AG08396 (cell line): ENCODE measurements around the gene SDR42E2.
A peak's percentile ranks its signal among the peaks of the same experiment; 100 is the strongest.
"Not testable (repeated sequence)": the region's sequence is repeated elsewhere in the genome, so short reads cannot be mapped to it uniquely, and the experiment has no call there.

ENCODE experiments used
- DNase-seq: peaks from one replicate; pipeline ENCODE4 v3.0.0; 2012; ENCODE audit warnings: low spot score, mixed read lengths

SDR42E2 gene

DNA sequence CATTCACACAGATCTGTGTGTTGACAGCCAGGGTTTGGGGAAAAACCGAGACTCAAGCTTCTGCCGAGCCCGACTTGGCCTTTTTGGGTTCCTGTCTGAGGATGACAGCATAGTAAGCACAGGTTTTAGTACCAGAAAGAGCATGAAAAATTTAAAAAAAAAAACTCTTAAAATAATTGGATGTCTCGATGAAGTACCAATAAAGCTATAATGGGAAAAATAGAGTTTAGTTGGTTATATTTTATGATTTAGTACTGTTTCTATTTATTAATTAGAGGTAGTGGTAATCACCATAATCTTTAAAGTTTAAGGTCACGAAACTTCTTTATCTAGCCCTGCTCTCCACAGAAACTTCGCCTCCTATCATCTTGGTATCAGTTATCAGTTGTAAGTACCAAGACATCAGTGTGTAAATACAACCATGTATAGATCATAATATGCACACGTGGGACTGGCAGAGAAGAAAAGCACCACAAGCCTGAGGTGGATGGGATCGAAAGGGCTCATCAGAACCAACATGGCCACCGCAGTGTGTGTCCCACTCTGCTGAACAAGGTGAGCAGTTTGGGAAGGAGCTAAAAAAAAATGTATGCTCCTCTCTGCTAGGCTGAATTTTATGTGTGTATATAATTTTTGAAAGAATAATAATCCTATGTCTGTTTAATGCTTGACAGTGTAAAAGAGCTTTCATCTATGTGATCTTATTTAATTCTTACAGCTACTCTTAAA lies 29.4 kb downstream of the SDR42E2 start:
- DNase-seq: no peak

DNA sequence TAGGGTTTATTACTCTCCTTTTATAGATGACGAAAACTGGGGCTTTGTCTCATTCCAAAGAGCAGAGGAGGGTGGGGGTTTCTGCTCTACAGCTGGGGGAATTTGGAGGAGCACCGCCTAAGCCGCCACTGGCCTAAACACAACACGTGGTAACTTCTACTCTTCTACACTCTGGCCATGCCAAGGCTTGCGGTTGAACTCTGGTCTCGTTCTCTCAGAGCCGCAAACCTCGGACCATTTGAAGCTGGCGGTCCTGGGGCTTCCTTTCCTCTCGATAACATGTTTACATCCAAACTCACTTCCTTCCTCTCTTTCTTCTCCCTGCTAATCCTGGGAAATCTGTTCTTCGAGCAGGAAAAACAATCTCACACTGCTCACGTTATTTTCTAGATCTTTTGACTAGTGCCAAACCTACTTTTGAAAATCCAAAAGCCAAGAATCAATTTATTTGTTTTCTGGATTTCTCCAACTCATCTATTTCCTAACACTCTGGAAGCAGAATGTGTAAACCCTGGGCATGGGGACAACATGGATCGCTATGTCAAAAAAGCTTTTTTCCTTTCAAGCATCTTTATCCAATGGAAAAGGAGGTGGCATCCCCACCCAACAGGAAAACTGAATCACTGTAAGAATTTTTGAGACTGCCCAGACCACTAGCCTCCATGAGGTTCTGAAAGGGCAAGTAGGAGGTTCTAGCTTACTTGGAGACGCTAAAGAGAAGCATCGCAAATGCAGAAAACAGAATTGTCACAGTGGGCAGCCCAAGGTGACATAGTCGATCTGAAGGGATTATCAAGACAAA lies 30.2 kb downstream of the SDR42E2 start:
- DNase-seq: peak; percentile 75

DNA sequence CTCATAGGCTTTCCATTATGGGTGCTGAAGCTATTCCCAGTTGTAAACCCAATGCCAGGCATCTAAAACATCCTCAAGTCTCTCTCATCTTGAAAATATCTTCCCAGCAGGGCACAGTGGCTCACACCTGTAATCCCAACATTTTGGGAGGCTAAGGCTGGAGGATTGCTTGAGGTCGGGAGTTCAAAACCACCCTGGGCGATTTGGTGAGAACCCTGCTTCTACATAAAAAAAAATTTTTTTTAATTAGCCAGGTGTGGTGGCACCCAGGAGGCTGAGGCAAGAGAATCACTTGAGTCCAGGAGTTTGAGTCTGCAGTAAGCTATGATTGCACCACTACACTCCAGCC lies 30.7 kb downstream of the SDR42E2 start:
- no peak for DNase-seq

DNA sequence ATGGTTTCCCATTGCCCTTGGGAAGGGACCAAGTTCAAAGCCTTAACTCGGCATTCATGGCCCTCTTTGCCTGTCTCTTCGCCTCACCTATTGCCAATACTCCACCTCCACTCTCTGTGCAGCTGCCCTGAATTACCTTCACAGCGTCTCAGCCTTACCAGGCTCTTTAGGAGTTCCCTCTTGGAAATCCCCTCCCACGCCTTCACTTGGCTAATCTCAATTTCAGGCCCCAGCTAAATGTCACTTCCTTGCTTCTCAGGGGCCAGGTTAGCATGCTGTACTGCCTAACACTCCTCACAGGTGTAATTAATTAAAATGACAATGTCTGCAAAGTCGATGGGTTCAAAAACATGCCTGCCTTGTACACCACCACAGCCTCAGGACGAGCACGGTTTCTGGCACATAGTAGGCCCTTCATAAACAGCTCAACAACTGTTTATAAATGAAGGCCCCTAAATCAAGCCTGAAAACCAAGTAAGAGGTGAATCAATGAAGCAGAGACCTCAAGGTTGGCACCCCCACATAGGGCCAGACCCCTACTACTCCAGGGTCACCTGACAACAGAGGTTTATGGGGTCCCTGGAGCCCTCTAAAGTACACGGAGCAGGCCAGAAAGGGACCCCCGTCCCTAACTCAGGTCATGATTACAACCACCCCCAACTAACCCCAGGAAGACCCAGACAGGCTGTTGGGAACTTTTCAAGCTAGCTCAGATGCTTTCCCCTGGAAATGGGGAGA lies 32.6 kb downstream of the SDR42E2 start:
- DNase-seq: no peak

DNA sequence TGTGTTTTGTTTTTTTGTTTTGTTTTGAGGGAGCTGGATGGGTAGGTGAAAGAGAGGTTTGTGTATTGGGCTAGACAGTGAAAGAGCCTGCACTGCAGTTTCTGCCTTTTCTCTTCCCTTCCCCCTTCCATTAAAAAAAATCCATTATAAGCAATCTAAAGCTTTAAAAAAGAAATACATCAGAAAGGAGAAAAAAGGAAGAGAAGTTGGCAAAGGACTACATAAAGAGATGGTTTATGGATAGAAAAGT lies 33.1 kb downstream of the SDR42E2 start:
- DNase-seq: no peak

DNA sequence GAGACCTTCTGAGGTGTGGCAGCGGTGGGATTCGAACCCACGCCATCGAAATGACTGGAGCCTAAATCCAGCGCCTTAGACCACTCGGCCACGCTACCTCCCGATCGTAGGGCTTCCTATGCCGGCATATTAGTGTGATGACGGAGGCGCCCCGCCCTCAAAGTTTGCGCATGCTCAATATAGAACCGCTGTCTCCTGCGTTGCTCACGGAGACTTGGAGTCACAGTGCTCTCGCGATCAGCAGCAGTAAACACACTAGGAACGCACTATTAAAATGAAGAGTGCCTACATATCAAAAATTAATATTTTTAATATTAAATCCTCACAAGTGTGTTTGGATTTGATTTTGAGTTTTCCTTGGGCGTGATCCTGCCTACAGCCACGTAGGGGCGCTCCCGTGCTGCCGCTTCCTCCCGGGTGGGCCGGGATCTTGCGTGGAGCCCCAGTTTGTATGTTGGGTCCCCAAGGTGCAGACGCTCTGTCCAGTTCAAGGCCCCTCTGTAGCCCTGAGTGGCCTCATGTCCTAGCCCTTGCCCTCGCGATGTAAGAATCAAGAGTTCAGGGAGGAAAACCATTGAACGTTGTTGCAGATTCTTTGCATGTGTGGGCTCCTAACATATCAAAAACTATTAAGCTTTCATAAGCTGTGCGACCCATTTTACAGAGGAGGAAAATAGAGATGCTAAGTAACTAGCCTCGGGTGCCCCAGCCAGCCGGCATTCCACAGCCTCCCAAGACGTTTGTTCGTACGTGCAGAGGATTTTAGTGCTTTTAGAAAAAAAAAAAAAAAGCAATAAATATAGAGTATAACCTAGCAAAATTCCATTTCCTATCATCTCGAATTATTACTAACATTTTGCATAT lies 33.6 kb downstream of the SDR42E2 start:
- peak; percentile 78 for DNase-seq

DNA sequence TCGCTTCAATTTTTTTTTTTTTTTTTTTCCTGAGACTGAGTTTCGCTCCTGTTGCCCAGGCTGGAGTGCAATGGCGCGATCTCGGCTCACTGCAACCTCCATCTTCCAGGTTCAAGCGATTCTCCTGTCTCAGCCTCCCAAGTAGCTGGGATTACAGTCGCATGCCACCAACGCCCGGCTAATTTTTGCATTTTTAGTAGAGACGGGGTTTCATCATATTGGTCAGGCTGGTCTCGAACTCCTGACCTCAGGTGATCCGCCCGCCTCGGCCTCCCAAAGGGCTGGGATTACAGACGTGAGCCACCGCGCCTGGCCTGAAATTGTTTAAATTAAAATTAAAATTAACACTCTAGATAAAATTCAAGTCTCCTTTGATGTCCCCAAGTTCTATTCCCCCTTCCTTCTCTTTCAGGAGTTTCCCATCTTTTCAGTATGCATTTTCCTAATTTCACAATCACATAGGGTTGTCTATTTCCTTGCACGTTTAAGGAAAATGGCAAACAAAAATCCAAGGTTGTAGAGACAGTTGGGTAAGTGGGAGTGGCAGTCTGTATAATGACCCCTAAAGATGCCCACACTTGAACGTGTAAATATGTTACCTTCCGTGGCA lies 34.4 kb downstream of the SDR42E2 start:
- DNase-seq: not testable (repeated sequence)

DNA sequence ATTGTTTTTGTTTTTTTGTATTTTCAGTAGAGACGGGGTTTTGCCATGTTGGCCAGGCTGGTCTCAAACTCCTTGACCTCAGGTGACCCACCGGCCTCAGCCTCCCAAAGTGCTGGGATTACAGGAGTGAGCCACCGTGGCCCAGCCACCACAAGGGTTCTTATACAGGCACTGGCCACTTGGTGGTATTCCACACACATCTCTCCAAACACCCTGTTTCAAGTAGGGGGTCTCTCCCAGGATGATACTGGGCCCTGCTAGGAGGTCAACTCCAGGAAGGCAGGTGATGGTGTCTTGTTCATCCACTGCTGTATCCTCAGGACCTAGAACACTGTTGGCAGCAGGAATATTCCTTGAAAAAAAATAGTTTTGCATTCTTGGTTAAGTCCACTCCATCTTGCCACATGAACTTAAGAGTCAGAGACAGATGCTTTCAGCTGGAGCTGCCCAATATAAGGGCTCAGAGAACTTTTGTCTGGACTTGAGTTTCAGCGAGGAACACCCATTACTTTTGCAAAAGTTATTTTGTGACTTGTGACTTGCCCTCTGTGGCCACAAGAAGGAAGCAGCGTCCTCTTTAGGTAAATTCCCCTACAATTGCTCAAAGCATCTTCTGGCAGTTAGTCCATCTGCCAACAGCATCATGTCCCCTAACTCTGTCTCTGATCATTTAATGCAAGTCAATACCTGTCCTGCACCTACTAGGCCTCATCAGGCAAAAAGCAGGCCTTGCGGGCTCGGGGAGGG lies 36.4 kb downstream of the SDR42E2 start:
- DNase-seq: no peak

DNA sequence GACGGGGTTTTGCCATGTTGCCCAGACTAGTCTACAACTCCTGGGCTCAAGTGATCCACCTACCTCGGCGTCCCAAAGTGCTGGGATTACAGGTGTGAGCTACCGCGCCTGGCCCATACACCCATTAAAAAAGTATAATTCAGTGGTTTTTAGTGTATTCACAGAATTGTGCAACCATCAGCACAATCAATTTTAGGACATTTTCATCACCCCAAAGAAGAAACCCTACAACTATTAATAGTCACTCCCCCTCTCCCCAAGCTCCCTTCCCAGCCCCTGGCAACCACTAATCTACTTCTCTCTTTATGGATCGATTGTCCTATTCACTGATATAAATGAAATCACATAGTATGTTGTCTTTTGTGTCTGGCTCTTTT lies 39.9 kb downstream of the SDR42E2 start:
- no peak for DNase-seq

DNA sequence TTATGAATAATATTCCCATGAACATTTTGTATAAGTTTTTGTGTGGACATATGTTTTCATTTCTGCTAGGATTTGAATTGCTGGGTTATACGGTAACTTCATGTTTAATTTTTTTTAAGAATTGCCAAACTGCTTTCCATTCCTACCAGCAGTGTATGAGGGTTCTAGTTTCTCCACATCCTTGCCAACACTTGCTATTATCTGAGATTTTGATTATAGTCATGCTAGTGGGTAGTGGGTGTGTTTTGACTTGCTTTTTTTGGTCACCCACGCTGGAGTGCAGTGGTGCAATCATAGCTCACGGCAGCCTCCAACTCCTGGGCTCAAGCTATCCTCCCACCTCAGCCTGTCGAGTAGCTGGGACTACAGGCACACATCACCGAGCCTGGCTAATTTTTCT lies 40.8 kb downstream of the SDR42E2 start:
- no peak for DNase-seq

DNA sequence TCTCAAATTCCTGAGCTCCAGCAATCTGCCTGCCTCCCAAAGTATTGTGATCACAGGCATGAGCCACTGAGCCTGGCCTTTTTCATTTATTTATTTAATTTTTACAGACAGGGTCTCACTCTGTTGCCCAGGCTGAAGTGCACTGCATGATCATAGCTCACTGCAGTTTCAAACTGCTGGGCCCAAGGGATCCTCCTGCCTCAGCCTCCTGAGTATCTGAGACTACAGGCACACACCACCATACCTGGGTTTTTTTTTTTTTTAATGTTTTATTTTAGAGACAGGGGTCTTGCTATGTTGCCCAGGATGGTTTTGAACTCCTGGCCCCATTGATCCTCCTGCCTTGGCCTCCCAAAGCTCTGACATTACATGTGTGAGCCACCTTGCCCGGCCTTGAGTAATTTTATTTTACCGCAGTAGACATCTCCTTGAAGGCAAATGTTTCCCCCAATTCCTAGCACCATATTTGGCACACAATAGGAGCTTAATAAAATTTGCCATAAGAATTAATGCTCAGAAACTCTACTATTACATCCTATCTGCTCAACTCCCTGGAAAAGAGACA lies 41.9 kb downstream of the SDR42E2 start:
- DNase-seq: no peak

DNA sequence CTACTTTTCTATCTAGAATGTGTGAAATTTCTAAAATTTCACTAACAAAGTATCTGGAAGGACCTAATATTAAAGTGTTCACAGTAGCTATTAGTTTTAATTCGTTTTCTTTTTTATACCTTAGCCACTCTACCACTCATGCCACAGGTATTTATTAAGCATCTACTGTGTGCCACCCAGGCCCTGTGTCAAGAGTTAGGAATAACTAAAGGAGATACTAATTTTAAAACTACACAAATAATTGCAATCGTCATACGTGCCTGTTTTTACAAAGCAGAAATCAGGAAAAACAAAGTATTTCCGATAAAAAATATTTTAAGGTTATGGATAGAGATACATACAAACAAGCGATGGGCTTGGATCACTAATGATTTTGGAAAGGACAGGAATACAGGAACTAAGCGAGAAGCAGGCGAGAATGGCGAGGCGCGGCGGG lies 43.3 kb downstream of the SDR42E2 start:
- no peak for DNase-seq

DNA sequence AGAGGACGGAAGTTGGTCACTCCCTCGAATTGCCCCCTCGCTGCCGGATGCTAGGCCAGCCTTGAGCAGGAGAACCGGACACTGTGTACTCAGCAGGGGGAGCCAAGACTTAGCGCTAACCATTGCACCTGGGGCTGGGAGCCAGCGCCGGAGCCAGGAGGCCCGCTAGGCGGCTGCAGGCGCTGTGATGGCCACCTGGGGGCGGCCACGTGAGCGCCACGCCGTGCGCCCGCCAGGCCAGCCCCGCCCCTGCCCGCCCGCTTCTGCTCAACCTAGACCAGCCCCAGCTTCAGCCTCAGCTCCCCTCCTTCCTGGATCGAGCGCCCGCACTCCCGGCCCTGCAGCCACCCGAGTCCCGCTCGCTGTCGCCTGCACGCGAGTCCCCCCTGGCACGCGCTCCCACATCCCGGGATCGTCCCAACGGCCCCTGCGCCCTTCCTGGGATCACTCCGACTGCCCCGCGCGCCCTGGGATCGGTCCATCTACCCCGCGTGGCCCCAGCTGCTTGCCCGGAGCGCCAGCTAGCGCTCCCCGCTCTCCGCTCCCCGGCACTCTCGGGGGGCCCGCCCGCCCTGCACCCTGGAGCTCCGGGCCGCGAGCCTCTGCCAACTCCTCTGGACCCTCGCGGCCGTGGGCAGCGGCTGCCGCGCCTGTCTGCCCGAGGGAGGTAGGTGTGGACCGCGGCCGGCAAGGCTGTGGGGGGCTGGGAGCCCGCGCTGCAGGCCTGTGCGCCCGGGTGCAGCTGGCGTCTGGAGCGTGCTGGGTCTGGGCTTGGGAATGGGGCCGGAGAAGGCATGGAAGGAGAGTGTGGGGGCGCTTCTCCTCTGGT lies 43.9 kb downstream of the SDR42E2 start, which contains the start of gene EEF2K:
TSS of gene EEF2K (plus strand) at position 266 of the 829 bp plus-strand sequence. CDS start 19,452 bp downstream, outside the sequence.
- peak; percentile 96 for DNase-seq

DNA sequence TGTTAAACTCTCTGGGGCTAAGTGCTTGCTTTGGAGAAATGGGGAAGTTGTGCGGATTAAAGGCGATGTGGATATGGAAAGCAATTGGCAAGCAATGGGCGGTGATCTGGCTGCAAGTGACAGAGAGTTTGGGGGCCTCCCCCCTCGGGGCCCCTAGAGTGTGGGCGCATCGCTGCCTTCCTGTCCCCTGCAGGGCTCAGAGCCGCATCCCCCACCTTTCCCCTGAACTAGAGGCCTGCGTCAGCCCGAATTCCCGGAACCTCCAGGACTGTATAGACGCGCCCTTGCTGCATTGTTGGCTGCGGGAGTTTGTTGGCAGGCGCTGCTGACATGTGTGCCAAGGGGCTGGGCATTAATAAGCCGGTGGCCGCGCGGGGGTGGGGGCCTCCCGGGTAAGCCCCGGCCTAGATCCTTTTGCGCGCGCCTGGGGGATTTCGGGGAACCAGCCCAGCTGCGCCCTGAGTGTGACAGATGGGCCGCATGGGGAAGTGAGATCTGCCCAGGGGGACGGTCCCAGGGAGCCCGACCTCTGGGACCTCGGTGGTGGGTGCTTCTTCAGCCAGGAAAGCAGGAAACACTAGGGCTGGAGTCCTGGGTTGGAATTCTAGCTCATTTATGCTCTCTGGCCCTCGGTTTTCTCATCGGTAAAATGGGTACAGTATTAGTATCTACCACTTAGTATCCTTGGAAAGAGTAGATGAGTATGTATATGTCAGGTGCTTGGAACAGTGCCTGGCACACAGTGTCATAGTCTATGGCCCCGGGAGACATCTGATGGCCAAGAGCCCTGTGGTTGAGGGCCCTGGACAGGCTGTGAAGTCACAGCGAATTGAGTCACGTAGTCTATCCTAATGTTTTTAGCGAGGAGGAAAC lies 44.8 kb downstream of the SDR42E2 start:
- DNase-seq: peak; percentile 65

DNA sequence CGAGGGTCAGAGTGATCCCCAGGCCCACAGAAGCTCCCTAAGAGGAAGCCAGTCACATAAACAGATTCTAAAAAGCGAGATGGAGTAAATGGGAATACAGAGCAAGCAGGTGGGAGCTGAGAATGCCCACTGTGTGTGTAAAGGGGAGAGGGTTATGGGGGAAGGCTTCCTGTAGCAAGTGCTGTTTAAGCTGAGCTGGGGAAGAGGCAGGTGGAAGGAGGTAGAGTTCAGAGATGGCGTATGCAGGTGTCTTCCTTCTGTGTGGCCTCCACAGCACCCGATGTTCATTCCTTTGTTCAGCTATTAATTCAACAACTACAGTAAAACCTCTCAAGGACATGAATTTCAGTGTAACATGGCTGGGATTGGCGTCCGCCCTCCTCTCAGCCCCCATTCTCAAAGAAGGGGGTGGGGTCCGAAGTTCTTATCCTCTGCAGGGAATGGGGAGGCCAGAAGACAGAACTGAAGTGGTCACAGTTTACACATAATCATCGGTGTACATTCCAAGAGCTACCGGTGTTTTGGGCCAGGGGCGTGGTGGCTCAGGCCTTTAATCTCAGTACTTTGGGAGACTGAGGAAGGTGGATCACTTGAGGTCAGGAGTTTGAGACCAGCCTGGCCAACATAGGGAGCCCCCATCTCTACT lies 45.5 kb downstream of the SDR42E2 start:
- no peak for DNase-seq

DNA sequence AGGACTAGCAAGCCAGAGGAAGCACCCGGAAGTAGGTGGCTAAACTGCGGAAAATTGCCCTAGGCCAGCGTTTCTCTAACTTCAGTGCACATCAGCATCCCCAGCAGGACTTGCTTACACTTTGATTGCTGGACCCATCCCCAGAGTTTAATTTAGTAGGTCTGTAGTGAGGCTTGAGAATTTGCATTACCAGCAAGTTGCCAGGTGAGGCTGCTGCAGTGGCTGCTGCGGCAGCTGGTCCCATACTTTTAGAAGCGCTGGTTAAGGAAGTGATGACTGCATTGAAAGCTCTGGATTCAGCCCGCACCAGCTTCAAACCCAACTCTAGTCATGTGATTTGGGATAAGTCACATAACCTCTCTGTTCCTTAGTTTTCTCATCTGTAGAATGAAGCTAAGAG lies 48.0 kb downstream of the SDR42E2 start:
- DNase-seq: no peak

DNA sequence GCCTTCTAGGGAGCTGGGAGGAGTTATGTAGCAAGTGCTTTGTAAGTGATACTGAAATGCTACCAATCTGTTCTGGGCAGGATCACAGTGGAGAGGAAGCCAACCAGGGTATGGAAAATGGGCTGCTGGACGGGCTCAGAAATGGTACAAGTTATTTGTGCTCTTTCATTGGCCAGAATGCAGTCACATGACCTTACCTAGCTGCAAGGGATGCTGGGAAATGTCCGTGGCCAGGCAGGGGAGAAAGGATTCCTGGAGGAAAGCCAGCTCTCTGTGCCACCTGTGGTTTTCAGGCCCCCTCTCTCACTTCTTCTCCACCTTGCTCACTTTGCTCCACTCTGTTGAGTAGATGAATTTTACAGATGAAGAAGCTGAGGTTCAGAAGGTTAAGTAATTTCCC lies 48.5 kb downstream of the SDR42E2 start:
- DNase-seq: no peak

DNA sequence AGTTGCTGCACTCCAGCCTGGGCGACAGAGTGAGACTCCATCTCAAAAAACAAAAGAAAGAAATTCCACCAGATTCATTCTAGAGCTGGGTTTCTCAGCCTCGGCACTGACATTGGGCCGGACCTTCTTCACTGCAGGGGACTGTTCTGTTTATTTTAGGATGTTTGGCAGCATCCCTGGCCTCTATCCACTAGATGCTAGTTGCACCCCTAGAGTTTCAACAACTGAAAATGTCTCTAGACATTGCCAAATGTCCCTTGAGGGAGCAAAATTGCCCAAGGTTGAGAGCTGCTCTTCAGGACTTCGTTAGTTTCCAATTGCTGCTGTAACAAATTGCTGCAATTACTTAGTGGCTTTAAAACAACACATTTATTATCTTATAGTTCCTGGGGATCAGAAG lies 50.9 kb downstream of the SDR42E2 start:
- no peak for DNase-seq
